ENCODE measurements around the gene ACSL1. TPM values are rescaled to one million over a fixed set of nuclear protein-coding genes. Genes with fewer than 3 reads are reported as not detected.

ACSL1 gene
- polyA plus RNA-seq, 1 donor = 13.8 TPM

Other genes with a start within 250 kb of the ACSL1 start
- gene CASP3, start 176.5 kb downstream of the ACSL1 start, polyA plus RNA-seq = 53.4 TPM
- gene PRIMPOL, start 176.2 kb downstream of the ACSL1 start, polyA plus RNA-seq = 23.8 TPM
- gene CENPU, start 91.9 kb downstream of the ACSL1 start, polyA plus RNA-seq = 13.9 TPM
- gene HELT, start 192.5 kb upstream of the ACSL1 start, polyA plus RNA-seq = not detected